Renal cortex interstitium (tissue), 11 donors: ENCODE measurements around the gene FOCAD. TPM values are rescaled to one million over a fixed set of nuclear protein-coding genes. Genes with fewer than 3 reads are reported as not detected.
A peak's percentile ranks its signal among the peaks of the same experiment; 100 is the strongest.

Experiments
- DNase-seq, 11 donors: peaks; one replicate each; pipeline ENCODE4 v3.0.0-alpha.2; 2013; ENCODE audit warnings: low read depth in 9 of 11, low spot score in 4 of 11; ENCODE audit errors: extremely low read depth in 1 of 11
- polyA plus RNA-seq, 3 donors: library from polyadenylated mRNA; unstranded; fragments of 120-200 nt; gene quantifications; one replicate each; pipeline ENCODE4 v1.2.1, GENCODE V29; 2013; ENCODE audit not compliant: insufficient read length in 3 of 3

FOCAD gene
- polyA plus RNA-seq, 3 donors: 26.8 to 36.8 (median 29.8) TPM

- no peak for DNase-seq
Observed at GRCh38 chr9:20782289-20782688, 98.2 kb downstream of the FOCAD start.

GRCh38 chr9:20783057-20784038 lies 99.3 kb downstream of the FOCAD start:
- no peak for DNase-seq

DNA sequence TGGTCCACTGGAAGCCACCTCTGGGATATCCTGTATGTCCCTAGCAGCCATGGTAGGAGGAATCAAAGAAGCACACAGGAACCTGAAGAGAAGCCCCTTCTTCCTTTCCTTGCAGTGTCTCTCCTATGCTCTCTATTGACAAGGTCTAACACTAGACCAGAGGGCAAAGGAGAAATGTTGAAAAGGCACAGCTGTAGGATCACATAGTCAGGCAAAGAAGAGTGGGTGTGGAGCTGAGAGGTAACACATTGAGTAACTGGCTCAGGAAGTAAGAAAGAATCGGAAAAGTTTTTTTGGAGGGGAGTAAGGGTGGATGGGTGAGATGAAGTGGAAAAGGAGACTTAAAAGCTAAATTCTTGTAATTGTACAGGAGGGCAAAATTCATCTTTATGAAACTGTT lies 100.1 kb downstream of the FOCAD start:
- no peak for DNase-seq

DNA sequence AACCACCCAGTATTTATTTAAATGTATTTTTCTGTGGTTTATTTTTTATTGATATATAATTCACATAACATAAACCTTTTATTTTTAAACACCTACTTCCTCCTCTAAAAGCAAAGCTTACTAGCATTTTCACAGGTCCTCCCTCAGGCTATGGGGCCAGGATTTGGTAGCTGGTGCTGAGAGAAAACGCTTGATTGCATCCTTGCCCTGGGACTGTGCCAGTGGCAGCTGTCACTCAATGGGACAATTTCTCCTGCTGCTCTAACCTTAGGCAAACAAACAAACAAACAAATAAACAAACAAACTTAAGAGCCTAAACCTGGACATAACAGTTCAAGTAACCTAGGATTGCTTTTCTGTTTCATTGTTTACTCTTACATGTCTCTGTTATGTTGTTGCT lies 102.7 kb downstream of the FOCAD start:
- no peak for DNase-seq

GRCh38 chr9:20788526-20789451 lies 104.7 kb downstream of the FOCAD start:
- DNase-seq: no peak

GRCh38 chr9:20790721-20791120 lies 106.7 kb downstream of the FOCAD start:
- no peak for DNase-seq

DNA sequence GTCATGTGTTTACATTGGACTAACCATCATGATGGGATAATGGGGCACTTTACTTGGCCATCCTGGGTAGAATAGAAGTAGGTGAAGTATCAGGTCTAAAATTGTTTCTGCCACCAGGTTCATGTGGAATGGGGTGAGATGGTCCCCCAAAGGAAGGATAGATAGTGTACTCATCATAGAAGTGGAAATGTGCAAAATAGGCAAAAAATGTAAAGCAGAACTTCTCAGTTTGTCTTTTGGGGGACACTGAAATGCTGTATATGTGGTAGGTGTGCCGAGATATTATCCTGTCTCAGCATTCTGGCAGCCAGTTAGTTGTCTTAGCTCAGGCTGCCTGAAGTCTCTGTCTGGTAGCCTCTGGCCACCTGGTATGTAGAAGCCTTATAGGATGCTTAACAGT lies 107.6 kb downstream of the FOCAD start:
- no peak for DNase-seq

DNA sequence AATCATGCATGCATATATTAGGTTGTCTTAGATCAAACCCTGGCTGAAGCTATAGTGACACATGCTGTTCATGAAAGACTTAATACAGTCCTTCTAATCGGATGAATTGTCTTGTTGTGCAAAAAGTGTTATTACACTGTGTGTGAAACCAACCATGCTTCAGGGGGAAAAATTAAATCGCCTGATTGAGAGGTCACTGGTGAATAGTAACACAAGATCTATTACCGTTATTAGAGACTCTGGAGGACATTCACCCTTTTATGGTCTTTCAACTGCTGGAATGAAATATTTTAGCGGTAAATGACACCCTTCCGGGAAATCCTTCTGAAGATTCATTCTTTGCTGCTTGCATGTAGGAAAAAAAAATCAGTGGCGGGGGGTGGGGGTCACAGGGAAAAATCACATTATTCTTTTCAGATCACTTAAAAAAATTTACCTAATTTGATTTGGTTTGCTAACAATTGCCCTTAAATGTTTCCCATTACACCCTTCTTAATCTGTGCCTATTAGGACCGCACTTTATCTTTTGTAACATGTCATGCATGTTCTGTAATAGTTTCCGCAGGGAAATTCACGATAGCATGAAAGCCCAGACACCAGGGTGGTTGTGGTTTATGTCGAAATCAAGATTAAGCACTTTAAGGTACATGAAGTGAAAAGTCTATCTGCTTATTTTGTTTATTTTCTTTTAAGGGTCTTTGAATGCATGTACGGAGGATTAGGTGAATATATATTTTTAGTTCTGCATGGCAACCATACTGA lies 120.6 kb downstream of the FOCAD start:
- no peak for DNase-seq

- DNase-seq: no peak
Observed at GRCh38 chr9:20805766-20806165, 121.7 kb downstream of the FOCAD start.

DNA sequence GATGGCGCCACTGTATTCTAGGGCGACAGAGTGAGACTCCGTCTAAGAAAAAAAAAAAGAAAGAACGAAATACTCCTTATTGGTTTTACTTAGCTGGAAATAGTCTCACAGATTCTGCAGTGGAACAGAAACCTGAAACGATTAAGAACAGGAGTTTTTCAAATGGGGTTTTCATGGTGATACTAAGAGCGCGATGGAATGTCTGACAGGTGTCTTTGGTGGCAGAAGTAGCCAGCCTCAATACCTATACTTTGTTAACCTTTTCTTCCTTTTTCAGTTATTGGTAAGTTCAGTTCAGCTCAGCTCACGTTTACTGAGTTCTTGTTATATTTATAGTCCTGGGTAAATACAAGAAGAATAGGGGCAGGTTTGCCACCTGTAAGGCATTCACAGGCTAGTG lies 123.9 kb downstream of the FOCAD start:
- DNase-seq: no peak

- DNase-seq: no peak
Observed at GRCh38 chr9:20811872-20812271, 127.8 kb downstream of the FOCAD start.

- DNase-seq: no peak
Observed at GRCh38 chr9:20815923-20816703, 132.1 kb downstream of the FOCAD start.

DNA sequence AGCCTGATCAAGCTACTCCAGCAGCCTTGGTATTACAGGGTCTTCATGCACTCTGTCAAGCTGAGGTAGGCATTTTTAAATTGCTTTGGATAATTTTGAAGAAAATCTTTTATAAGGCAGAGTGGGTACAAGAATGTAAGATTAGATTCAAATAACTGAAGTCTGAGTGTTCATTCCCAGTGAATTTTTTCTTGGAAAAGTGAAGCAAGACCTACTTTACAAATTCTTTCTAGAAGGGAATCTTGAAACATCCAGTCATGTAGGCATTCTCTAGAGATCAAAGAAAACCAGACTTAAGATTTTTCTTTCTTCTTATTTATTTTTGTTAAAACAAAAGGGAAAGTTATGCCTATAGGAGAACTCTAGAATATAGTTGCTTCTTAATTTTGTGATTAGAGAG lies 139.0 kb downstream of the FOCAD start:
- no peak for DNase-seq

- DNase-seq: no peak
Observed at GRCh38 chr9:20831028-20831427, 147.0 kb downstream of the FOCAD start.

- no peak for DNase-seq
Observed at GRCh38 chr9:20832775-20833174, 148.7 kb downstream of the FOCAD start.

DNA sequence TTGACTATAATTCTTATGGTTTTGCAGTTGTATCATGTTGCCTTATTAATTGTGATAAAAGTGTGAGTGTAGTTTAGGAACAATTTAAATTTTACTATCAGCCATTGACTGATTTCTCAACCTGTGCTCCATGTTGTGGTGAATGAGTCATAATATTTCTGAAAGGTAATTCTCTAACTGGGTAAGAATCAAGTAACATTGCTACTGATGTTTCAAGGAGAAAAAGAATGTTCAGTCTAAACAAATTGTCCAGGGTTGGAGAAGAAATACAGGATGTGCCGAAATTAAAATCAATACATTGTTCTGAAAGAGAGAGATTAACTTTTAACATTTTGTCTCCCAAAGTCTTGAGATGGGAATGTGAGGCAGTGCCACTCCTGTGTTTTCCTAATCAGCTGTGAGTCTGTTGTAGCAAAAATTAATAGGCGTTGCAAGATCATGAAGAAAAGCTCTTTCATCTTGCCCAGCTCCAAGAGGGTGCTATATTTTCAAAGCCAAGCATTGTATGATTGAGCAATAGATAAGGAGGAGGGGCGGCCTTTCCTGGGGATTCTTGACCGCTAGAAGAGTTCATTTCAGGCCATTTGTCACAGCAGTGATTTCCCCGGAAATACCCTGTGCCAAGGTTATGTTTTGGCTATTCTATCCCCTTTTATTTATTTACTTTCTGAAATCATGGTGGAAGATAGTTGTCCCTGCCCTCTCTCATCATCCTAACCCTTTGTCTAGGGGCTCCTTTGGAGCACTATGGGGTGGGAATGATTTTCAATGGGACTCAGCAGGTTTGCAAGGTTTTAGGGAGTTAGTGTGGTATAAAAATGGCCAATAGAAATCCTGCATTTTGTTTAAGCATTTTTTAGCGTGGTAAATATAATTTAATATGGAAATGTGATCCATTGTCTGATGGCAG lies 151.6 kb downstream of the FOCAD start:
- peak in 1 of 11 donors; percentile 1 for DNase-seq

GRCh38 chr9:20837166-20837565 lies 153.1 kb downstream of the FOCAD start:
- no peak for DNase-seq
